GM18520 (cell line): ENCODE measurements around the gene CD48.

ENCODE experiments used
- ATAC-seq: cut with Tn5 transposase; IDR thresholded peaks from one replicate; pipeline ENCODE4 v1.9.1; 2021; ENCODE audit not compliant: unreplicated experiment

The CD48 gene

DNA sequence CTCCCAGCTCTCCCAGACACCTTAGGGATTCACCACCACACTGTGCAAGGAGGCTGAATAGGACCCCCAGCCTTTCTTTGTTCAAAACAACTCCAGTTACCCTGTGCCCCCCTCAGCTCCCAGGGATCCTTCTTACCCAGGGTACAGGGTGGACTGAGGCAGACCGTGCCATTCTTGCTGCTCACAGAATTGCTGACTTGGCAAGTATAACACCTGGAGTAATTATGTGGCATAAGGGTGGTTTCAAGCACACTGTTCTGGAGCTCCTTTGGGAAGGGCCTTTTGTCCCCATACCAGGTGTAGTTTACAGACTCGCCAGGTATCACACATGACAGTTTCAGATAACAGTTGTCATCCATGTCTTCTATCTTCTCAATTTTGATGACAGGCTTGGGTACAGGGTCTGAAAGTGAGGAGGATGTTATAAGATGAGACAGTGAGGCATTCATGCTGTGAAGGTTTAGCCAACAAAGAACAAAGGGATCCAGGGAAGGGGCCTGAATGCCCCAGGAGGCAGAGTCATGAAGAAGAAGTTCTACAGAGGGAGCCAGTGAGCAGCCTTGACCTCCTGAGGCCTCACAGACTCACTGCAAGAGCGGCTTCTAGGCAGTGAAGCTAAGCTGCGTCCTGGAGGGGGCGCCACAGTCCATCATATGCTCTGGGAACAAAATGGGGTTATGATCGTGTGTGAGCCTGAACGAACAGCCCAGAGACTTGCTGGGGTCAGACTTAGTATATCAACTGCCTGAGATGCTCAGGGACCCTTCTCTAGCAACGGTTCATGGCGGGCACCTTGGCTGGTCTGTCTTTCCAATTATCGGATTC, 30.3 kb downstream of the CD48 start:
- ATAC-seq: peak; percentile 32

DNA sequence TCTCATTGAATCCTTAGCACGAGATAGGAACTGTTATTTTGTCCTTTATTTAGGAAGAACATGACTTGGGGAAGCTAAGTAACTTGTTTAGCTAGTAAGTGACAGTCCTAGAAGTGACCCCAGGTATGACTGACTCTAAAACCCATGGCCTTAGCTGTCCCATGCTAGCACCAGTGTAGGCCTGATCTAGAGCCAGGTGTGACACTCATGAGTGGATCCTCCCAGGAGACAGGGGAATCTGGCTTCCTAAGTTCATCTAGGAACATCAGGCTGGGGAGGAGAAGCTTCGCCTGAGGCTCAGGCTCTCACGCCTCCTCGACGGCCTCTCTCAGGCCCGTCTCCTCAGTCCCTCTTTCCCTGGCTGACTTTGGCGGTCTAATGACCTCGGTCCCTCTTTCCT, 31.2 kb downstream of the CD48 start:
- ATAC-seq: no peak

DNA sequence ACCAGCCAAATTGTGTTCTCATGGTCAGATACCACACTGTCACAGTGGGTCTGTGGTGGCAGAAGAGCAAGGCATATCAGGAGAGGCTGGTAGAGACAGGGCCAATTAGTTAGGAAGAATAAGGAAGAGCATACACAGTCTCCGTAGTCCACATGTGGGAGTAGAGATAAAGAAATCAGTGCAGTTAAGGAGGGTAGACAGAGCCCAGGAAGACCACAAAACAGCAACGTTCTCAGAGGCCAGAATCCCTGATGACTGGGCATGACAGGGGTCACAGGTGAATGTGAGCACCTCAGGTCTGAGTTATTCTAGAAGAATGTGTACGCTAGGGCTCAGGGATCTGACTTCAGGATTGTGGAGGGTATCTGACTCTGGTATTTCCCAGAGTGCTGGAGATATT, 31.7 kb downstream of the CD48 start:
- no peak for ATAC-seq

DNA sequence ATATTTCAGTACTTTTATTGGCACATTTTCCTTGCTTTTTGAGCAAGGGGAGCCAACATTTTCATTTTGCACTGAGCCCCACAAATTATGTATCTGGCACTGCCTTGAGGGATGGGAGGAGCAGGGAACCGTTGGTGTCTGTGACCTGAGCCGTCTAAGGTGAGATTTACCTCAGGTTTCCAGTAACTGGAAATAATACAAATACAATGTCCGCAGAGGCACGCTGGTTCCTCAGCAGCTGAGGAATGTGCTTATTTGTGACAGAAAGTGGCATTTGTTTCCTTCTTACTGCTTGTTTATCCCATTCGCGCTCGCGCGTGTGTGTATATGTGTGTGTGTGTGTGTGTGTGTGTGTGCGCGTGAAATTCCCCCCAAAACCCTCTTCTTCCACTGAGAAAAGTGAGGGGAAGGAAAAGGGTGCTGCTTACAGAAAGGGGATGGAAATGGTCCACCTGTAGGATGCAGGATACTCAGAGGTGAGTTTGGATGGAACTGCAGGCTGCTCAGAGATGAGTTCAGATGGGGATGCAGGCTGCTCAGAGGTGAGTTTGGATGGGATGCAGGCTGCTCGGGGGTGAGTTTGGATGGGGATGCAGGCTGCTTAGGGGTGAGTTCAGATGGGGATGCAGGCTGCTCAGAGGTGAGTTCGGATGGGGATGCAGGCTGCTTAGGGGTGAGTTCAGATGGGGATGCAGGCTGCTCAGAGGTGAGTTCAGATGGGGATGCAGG, 34.6 kb downstream of the CD48 start:
- no peak for ATAC-seq

DNA sequence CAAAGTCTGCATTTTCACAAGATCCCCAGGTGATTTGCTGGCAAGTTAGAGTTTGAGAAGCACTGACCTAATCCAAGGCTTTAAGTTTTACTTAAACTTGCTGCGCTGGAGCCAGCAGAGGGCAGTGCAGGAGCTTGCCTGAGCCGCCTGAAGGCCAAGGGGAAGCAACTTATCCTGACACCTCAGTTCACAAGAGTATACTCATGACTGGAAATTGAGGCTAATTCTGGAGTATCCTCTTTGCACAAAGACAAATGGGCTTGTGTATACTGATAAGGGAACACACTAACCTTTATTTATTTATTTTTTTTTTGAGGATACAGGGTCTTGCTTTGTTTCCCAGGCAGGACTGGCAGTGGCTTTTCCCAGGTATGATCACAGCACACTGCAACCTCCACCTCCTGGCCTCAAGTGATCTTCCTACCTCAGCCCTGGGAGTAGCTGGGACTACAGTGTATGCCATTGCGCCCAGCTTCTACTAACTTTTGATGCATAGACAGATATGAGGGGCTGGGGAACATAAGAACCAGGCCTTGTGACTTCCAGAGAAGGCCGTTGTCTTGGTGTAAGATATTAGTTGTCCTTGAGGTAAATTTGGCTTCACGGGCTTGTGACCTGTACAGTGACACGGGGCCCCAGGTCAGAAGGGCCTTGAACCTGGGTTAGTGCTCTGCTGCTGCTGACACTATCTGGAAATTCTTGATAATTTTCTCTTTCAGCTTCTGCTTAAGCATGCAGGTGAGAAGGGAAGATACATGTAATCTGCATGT, 35.8 kb downstream of the CD48 start:
- peak; percentile 45 for ATAC-seq

DNA sequence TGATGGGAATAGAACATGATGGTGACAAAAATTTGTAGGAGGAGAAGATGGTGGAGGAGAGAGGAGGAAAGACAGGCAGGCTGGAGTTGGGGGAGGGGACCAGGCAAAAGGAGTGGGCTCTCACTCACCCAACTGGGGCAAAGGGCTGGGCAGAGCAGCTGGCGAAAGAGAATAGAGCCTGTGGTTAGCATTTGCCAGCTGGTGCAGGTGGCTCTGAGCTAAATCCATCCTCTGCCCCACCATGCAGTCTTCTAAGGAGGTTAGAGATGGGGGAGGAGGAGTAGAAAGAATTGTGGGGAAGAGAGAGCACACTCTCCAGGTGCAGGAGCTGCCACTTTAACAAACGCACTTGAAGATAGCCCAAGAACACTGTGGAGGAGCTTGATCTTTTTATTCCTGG, 37.2 kb downstream of the CD48 start:
- ATAC-seq: no peak

DNA sequence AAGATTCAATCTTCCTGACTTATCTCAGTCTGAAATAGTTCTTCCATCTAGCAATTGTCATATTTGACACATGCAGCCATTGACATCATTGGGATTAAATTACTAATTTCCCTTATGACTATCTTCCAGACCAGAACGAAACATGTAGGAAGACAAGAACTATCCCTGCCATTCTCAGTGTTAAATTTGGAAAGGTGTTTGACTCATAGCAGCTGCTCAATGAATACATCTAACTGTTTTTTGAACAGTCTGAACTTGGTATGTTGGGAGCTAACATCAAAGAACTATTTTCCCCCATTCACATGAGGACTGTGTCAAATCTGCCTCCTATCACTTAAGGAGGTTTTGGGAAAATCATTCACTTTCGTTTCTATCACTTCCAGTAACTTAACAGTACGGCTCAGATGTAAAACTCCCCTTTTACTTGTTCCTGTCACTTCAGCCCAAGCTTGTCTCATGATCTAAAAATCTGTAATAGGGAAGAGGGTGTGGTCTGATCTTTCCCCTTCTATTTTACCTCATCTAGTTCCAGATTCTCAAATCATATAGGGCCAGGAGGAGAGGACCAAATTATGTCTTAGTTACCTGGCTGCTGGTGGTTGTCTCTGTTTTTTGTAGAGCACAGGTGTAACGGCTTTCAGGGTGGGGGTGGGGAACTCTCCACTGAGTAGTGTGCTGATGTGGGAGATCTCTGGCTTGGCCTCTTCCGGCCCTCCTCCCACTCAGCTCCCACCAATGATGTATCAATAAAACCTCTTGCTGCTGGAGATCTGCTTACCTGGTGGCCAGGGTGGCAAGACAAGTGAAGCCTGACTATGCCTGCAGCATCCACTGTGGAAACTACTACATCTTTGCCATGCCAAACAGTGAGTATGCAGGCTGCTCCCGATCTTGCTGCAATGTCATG, 38.6 kb downstream of the CD48 start:
- ATAC-seq: no peak

DNA sequence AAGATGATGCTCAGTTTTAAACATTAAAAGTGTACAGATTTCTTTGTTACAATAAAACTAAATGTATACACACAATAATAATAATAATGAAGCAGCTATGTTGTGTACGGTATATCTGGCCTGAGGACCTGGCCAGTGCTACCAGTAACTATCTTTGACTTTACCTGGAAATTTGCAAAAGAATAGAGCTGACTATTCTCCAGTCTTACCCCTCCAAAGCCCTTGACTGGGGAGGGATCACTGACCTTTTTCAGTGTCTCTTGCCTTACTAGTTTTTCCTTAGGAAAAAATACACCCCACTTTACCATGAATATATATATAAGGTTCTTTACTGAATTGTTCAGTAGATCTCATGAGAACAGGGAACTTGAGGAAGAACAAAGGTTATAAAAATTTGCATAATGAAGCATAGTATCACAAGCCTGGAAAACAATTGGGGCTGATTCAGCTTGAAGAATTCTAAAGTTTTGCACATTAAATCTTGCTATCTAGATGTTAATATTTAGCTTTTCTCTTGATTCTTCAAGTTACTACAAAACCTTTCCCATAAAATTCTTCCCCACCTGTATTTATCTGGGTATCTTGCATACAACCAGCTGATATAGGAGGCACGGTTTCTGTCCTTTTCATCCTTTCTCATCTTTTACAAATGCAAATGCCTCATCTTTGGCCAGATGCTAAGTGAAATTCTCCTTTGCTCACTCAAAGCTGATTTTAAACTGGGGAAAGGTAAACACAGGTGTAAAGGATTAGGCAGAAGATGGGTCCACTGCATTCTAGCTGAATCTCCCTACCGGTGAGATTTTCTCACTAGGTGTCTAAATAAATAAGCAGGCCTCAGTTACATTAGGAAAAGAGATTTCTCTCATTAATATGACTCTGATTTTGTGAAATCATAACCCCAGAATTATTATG, 39.8 kb downstream of the CD48 start:
- ATAC-seq: no peak

DNA sequence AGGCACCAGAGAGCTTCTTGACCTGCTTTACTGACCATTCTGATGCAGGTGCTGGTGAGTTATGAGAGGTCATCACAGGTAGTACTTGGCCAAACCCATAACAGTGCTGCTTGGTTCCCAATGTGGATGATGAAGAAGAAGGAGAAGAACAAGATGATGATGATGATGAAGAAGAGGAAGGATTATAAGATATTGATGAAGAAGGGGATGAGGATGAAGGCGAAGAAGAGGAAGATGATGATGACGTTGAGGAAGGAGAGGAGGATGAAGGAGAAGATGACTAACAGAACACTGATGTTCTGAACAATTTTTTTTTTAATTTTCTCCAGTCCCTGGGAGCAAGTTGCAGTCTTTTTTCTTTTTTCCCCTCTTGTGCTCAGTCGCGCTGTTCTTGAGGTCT, 40.9 kb downstream of the CD48 start:
- ATAC-seq: no peak

DNA sequence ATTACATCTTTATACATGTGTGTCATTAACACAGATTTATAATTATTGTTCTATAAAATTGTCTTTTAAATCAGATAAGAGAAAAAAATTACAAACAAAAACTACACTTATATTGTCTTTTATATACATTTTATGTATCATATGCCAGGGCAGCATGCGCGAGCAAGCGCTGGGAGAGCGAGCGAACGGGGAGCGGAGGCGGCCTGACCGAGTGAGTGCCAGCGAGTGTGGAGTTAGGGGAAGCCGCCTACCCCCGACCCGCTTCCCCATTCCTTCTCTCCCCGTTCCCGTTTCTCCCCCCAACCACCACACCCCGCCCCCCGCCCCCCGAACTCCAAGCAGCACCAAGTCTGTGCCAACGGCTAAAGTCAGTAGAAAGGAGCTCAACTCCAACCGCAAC, 41.8 kb downstream of the CD48 start:
- no peak for ATAC-seq

DNA sequence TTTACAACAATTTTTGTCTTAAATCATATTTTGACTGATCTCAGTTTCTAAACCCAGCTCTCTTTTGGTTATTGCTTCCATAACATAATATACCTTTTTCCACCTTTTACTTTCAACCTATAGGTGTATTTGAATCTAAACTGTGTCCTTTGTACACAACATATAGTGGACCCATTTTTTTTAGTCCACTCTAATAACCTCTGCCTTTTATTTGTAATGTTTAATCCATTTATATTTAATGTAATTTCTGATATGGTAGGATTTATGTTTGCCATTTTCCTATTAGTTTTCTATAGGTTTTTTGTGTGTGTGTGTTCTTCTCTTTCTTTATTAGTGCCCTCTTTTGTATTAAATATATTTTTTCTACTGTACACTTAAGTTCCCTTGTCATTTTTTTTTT, 42.3 kb downstream of the CD48 start:
- no peak for ATAC-seq

DNA sequence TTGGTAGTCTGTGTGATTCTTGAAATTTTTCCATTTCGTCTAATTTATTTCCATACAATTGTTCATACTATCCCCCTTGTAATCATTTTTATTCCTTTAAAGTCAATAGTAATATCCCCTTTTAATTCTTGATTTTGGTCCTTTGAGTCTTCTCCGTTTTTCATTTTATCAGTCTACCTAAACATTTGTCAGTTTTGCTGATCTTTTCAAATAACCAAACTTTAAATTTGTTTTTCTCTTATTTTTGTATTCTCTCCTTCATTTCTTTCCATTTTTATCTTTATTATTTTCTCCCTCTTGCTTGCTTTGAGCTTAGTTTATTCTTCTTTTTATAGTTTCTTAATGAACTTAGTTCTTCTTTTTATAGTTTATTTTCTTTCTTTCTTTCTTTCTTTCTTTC, 43.7 kb downstream of the CD48 start:
- ATAC-seq: no peak

DNA sequence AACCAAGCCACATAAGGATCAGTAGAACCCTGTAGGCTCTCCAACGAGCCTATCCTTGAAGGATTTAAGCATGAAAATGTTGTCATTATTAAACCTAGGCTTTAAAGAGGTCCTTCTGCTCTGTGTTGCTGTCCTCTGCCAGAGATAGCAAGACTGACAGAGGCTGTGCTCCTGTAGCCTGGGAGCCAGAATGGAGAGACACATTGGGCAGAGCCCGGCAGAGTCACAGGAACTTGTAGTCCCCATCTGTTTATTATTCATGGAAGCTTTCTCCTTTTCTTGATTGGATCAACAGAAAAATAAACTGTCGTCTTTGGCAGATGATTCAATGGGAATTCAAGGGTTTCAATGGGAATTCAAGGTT, 45.6 kb downstream of the CD48 start:
- ATAC-seq: no peak

DNA sequence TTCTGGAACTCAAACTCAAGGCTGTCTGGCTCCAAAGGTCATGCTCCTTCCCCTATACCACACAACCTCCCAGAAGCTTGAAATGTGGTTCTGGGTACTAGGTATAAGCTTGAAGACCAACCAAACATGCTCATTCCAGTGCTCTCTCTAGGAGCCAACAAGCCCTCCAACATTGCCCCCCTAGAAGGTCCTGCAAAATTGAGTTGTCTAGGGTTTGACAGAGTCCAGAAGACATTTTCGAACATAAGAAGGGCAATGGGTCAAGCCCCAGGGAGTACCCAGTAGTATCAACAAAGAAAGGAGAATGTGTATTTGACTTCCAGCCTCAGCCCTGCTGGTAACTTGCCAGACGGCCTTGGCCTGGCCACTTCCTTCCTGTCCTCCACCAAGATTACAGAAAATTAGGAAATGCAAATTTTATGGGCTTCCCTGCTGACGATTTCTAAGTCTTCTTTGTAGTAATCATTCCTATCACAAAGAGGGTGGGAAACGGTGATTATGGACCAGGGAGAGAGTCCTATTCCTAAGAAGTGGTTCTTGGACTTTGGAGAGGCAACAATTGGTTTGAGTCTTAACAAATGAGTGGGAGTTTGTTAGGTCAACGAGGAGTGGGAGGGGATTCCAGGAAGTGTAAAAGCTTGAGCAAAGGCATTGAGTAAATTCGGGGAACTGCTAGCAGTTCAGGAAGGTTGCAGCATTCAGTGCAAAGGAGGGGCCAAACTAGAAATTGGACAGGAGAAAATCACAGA, 46.1 kb downstream of the CD48 start:
- no peak for ATAC-seq

DNA sequence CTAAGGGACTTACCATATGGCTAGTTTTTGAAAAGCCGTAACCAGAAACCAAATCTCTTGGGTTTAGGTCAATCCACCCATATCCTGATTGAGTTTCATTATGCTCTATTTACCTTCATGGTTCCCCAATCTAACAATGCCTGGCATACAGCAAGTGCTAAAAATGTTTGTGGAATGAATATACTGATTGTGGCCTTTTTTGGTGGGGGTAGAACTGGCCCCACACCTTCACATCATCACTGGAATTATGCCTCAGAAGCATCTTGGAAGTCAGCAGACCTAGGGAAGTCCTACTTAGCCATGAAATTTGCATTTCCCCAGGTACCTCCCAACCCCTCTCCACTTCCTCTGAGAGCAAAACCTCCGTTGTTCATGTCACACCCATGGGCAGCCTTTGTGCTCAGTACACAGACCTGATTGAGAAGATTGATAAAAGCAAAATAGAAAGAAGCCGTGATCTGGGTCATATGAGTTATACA, 47.0 kb downstream of the CD48 start:
- no peak for ATAC-seq

DNA sequence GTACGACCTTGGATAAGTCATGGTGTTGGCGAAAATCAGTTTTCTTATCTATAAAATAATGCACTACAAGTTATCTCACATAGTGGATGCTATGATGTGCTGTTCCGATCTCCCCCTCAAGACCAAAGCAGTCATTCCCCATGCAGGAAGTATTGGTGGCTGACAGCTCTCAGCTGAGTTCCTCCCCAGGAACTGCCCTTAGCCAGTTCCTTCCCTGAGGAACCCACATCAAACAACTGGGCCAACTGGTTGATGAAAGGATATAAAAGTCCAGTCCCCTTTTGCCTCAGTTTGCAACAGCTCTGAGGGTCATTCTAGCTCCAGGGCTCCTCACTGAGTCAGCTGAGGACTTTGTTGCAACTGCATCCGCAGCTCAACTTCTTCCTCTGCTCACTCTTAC, 48.7 kb downstream of the CD48 start:
- ATAC-seq: no peak

DNA sequence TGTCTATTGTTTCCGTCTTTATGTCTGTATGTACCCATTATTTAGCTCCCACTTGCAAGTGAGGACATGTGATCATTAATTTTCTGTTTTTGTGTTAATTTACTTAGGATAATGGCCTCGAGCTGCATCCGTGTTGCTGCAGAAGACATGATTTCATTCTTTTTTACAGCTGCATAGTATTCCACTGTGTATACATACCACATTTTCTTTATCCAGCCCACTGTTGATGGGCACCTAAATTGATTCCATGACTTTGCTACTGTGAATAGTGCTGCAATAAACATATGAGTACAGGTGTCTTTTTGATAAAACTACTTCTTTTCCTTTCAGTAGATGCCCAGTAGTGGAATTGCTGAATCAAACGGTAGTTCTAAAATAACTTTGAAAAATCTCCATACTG, 52.1 kb downstream of the CD48 start:
- no peak for ATAC-seq

DNA sequence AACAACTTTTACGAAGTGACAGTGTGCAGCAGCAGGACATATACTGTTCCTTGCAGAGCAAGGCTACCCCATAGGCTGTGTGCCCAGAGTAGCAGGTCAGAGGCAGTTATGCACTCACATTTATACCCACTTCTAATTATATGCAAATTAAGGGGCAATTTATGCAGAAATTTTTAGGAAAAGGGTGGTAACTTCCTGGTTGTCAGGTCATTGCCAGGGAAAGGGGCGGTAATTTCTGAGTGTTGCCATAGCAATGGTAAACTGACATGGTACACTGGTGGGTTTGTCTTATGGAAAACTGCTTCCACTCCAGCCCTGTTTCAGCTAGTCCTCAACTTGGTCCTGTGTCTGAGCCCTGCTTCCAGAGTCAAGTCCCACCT, 52.8 kb downstream of the CD48 start:
- ATAC-seq: no peak

DNA sequence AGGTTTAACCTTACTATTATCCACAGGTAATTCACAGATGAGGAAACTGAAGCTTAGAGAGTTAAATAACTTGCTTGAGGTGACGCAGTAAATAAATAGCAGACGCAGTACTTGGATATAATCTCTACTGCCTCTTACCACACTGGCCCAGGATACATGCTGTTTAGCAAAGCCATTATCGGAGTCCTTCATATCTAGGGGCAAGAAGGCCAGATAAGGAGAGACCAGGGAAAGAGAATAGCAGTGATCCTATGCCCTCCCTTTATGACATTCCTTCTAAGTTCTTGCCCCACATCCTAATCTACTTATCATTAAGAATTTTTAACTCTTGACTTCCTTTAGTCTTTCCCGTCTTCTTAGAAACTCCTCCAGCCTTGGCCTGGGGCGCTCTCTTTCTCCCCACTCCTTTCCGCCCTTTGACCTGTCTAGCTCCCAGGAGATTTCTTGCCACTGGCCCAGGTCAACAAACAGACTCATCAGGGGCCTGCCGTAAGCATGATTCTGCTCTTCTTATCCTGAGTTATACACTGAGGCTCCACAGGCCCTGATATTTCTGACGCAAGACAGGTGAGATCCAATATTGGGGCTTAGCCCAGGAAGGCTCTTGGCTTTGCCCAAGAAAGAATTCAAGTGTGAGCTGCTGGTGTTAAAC, 53.3 kb downstream of the CD48 start:
- no peak for ATAC-seq
